ENCODE data around the gene PACRG. TPM values are rescaled to one million over a fixed set of nuclear protein-coding genes. Genes with fewer than 3 reads are reported as not detected.

Gene PACRG
- total and polyA plus RNA-seq, 9 donors, result 2.5 to 33.1 (median 3.8) TPM

GRCh38 chr6:162777091-162777490, 49.3 kb downstream of the PACRG start:
- H3K27me3 ChIP-seq, result no peaks in the 10 kb centered on the region
- H3K4me1 ChIP-seq (ENCODE audit: insufficient read depth), result no peaks in the 10 kb centered on the region
- intact Hi-C loops (cut with DNase I), result no loop called here
- no peak for DNase-seq
- no peaks in the 10 kb centered on the region for H3K36me3 ChIP-seq
- WGBS, 3 donors, result 81 to 86% (median 81%) methylated on average over 7 of the region's 7 CpGs
- H3K4me3 ChIP-seq, result no peak overlapping the region
- TF ChIP-seq EP300 (IDR thresholded peaks at IDR 0.05) (no peak), POLR2A (IDR thresholded peaks at IDR 0.05) (no peak), CTCF (IDR thresholded peaks at IDR 0.05) (no peak)
- H3K27ac ChIP-seq, result no peak overlapping the region
- no peaks in the 10 kb centered on the region for H3K9me3 ChIP-seq

- no peak overlapping the region for H3K27ac ChIP-seq
- WGBS, 3 donors, result 96 to 97% (median 97%) methylated on average over 8 of the region's 8 CpGs
- no peak overlapping the region for H3K4me3 ChIP-seq
- intact Hi-C loops (cut with DNase I), result no loop called here
- no peaks in the 10 kb centered on the region for H3K27me3 ChIP-seq
- H3K4me1 ChIP-seq (ENCODE audit: insufficient read depth), result no peaks in the 10 kb centered on the region
- no peaks in the 10 kb centered on the region for H3K9me3 ChIP-seq
- DNase-seq, result no peak
- no peak for TF ChIP-seq CTCF (IDR thresholded peaks at IDR 0.05)
- TF ChIP-seq POLR2A (IDR thresholded peaks at IDR 0.05), result no peak
- no peak for TF ChIP-seq EP300 (IDR thresholded peaks at IDR 0.05)
- no peaks in the 10 kb centered on the region for H3K36me3 ChIP-seq
Observed at GRCh38 chr6:162778603-162779002, 50.8 kb downstream of the PACRG start.

GRCh38 chr6:162785632-162786242, 58.0 kb downstream of the PACRG start:
- Histone ChIP-seq H3K27ac (no peak overlapping the region), H3K27me3 (no peaks in the 10 kb centered on the region), H3K4me3 (no peak overlapping the region), H3K9me3 (no peaks in the 10 kb centered on the region), H3K36me3 (no peaks in the 10 kb centered on the region), H3K4me1 (ENCODE audit: insufficient read depth) (no peaks in the 10 kb centered on the region)
- TF ChIP-seq EP300 (IDR thresholded peaks at IDR 0.05) (no peak), CTCF (IDR thresholded peaks at IDR 0.05) (no peak), POLR2A (IDR thresholded peaks at IDR 0.05) (no peak)
- intact Hi-C loops (cut with DNase I), result no loop called here
- 92 to 94% (median 94%) methylated on average over 8 of the region's 8 CpGs for WGBS, 3 donors
- no peak for DNase-seq

- no peak overlapping the region for H3K4me3 ChIP-seq
- no peak overlapping the region for H3K27ac ChIP-seq
- TF ChIP-seq POLR2A (IDR thresholded peaks at IDR 0.05) (no peak), EP300 (IDR thresholded peaks at IDR 0.05) (no peak), CTCF (IDR thresholded peaks at IDR 0.05) (no peak)
- no peaks in the 10 kb centered on the region for H3K27me3 ChIP-seq
- no peaks in the 10 kb centered on the region for H3K36me3 ChIP-seq
- H3K4me1 ChIP-seq (ENCODE audit: insufficient read depth), result no peaks in the 10 kb centered on the region
- intact Hi-C loops (cut with DNase I), result no loop called here
- DNase-seq, result no peak
- H3K9me3 ChIP-seq, result no peaks in the 10 kb centered on the region
- 50 to 65% (median 64%) methylated on average over 4 of the region's 4 CpGs for WGBS, 3 donors
Observed at GRCh38 chr6:162798546-162799266, 70.9 kb downstream of the PACRG start.

Measured in ovary (tissue), 9 donors.